HG03196 (cell line): ENCODE data around the gene C22orf15.
A peak's percentile ranks its signal among the peaks of the same experiment; 100 is the strongest.

ENCODE experiments used
- ATAC-seq: cut with Tn5 transposase; IDR thresholded peaks from one replicate; pipeline ENCODE4 v1.9.1; 2021; ENCODE audit not compliant: unreplicated experiment

C22orf15 gene

GRCh38 chr22:23786752-23787599, 24.2 kb downstream of the C22orf15 start, which contains the start of gene SMARCB1:
Gene SMARCB1 (plus strand): TSS chr22:23786966. CDS start chr22:23787170, 204 bp downstream.
- peak; percentile 64 for ATAC-seq

DNA sequence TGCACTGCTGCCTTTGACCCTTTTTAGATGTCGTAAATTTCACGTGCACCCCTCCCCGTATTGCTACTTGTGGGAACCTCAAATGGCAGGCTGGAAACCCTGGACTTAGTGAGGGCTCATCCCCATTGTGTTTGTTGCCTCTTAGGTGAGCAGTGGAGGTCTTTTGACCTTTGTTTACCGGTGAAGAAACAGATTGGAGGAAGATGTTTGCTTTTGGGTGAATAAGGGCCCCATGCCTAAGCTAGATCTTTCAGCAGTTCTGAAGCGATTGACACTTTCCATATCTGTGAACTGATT, 24.8 kb downstream of the C22orf15 start:
- peak; percentile 23 for ATAC-seq

GRCh38 chr22:23787910-23788309, 25.1 kb downstream of the C22orf15 start:
- ATAC-seq = no peak

DNA sequence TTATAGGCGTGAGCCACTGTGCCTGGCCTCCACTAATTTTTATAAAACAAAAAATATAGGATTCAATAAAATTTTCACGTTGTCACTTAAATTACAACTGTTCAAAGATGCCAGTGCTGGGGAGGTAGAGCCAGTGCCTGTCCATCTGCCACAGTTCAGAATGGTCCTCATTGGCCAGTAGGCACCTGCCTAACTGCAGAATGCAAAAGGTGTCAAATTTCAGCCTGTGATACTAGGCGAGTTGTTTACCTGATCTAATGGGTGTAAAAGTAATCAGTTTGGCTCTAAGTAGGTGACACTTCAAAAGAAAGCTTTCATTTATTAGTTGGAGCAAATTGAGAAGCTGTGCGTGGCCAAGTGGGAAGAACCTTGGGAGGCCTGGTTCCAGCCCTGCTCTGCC, 26.3 kb downstream of the C22orf15 start:
- ATAC-seq = no peak

DNA sequence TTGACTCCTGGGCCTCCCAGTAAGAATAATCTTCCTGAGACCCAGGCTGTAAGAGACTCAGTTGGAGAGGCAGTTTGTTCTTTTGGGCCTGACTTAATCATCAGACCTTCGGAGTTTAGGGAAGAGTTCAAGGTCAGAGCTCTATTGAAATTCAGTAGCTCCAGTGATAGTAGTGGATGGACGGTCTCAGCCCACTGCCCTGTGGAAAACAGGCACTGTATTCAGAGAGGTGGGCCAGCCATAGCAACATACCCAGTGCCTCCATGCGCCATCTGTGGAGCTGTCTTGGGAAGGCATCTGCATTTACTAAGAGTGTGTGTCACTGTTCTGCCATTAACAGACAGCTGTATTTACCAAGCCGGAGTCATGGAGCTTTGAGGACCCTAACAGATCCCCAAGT, 26.8 kb downstream of the C22orf15 start:
- ATAC-seq = no peak

- no peak for ATAC-seq
Observed at GRCh38 chr22:23790819-23791737, 28.3 kb downstream of the C22orf15 start.

DNA sequence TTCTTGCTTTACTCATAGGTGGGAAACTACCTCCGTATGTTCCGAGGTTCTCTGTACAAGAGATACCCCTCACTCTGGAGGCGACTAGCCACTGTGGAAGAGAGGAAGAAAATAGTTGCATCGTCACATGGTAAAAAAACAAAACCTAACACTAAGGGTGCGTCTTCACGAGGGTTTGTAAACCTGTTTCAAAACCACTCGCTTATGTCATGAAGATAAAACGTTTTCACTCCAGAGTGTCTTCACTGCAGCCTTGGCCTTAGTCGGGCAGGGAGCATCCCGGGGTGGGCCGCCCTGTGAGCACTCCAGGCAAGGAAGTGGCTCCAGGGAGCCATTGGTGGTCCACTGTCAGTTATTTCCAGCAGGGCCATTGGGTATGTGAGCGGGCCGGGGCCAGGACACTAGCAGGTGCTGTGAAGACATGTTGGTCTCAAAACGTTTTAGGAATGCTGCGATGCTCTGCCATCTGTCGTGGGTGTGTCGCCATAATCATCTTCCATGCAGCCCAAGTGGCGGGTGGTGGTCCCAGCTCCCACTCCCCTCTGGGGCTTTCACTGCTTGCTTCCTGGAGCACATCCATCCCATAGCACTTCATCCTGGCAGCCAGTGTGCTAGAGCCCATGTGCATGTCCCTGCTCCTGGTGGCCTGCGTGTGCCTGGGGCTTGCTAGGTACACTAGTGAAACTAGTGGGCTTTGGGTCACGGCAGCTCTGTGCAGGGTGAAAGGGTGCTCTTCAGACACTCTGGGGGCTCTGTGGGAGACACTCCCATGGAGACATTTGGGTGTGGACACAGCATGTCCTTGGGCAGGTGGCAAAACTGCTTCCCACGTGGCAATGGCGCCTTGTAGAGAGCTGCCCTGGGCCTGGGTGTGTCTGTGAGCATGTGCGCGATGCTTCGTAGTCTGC, 29.2 kb downstream of the C22orf15 start:
- ATAC-seq = no peak

- no peak for ATAC-seq
Observed at GRCh38 chr22:23793326-23793725, 30.5 kb downstream of the C22orf15 start.

DNA sequence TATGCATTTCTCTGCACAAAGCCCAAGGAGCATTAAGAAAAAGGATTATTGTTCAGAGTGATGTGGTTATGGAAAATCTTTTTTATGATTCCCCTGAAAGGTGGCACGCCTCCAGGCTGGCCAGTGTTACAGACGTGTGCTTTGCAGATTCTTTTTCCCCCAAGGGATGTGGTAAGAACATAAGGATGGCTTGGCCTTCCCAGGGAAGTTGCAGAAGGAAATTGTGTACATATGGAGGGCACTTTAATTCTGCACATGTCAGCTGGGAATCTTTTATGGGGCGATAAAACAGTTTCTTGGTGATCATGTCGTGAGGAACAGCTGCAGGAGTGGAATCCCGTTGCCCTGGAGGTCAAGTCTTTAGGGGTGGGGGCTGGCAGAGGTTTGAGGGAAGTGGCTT, 33.7 kb downstream of the C22orf15 start:
- no peak for ATAC-seq

- peak; percentile 54 for ATAC-seq
Observed at GRCh38 chr22:23800297-23801237, 37.8 kb downstream of the C22orf15 start.

- ATAC-seq = no peak
Observed at GRCh38 chr22:23801238-23801821, 38.5 kb downstream of the C22orf15 start.

GRCh38 chr22:23801886-23802377, 39.1 kb downstream of the C22orf15 start:
- ATAC-seq = no peak

DNA sequence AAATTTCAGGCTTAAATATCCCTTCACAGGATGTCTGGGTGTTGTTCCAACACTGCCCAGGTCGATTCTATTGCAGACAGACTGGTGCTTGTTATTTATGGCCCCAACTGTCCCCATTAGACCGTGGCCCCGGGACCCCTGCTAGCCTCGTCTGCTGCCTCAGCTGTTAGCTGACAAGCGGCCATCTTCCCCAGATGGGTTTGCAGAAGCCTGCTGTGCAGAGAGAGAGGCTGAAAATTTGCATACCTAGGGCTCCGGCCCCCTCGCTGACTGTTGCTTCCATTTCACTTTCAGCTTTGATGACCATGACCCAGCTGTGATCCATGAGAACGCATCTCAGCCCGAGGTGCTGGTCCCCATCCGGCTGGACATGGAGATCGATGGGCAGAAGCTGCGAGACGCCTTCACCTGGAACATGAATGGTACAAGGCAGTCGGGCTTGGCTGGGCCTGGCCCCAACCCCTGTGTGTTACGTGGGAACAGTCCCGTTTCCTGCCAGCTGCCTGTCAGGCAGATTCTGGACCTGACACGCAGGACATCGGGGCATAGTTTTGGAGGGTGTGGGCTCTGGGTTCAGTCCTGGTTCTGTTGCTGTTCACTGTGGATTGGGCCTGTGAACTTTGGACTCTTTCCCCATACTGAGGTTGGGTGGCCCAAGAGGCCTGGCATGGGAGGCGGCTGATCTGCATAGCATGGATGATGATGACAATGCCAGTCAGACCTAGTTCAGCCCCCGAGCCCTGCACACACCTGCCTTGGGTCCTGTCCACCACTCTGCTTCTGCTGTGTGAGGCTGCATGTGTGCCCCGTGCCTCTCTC, 40.4 kb downstream of the C22orf15 start:
- no peak for ATAC-seq

GRCh38 chr22:23804781-23805291, 42.0 kb downstream of the C22orf15 start:
- ATAC-seq = no peak

DNA sequence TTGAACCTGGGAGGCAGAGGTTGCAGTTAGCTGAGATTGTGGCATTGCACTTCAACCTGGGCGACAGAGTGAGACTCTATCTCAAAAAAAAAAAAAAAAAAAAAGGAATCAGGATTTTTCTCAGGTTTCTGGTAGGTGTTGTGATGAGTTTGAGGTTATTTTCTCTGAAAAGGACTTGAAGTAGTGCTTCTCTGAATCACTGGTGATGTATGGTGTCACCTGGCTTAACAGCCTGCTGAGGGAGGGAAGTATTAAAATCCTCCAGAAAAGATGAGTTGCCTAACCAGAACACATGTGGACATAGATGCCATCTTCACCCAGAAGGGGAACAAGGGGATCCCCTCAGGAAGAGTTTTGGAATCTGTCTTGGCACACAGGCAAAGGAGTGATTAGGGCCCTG, 44.0 kb downstream of the C22orf15 start:
- no peak for ATAC-seq

- no peak for ATAC-seq
Observed at GRCh38 chr22:23812378-23812777, 49.6 kb downstream of the C22orf15 start.
